ENCODE measurements around the gene CCDC38.
"Not testable (repeated sequence)": the region's sequence is repeated elsewhere in the genome, so short reads cannot be mapped to it uniquely, and the experiment has no call there.

The CCDC38 gene

GRCh38 chr12:95942524-95943329 lies at the start of gene CCDC38:
TSS of gene CCDC38 (minus strand) at chr12:95942614. CDS start at chr12:95936509, 6,105 bp downstream.
- peak; percentile 83 for DNase-seq

GRCh38 chr12:95990136-95990535 lies 47.7 kb upstream of the CCDC38 start:
- no peak for DNase-seq

GRCh38 chr12:95989504-95990123 lies 47.2 kb upstream of the CCDC38 start:
- no peak for DNase-seq

- DNase-seq, result no peak
These were observed 46.3 kb upstream of the CCDC38 start for GRCh38 chr12:95988506-95989275.

- no peak for DNase-seq
These were observed 44.5 kb upstream of the CCDC38 start for GRCh38 chr12:95986635-95987570.

GRCh38 chr12:95984682-95985081 lies 42.3 kb upstream of the CCDC38 start:
- no peak for DNase-seq

- no peak for DNase-seq
These were observed 40.2 kb upstream of the CCDC38 start for GRCh38 chr12:95982602-95983001.

- DNase-seq, result no peak
These were observed 38.0 kb upstream of the CCDC38 start for GRCh38 chr12:95980437-95980836.

- DNase-seq, result no peak
These were observed 36.4 kb upstream of the CCDC38 start for GRCh38 chr12:95978774-95979173.

GRCh38 chr12:95978351-95978750 lies 35.9 kb upstream of the CCDC38 start:
- DNase-seq, result no peak

GRCh38 chr12:95977764-95978305 lies 35.4 kb upstream of the CCDC38 start:
- DNase-seq, result no peak

GRCh38 chr12:95976416-95976832 lies 34.0 kb upstream of the CCDC38 start:
- DNase-seq, result no peak

GRCh38 chr12:95975491-95975890 lies 33.1 kb upstream of the CCDC38 start:
- no peak for DNase-seq

GRCh38 chr12:95974358-95974757 lies 31.9 kb upstream of the CCDC38 start:
- DNase-seq, result no peak

- DNase-seq, result no peak
These were observed 30.5 kb upstream of the CCDC38 start for GRCh38 chr12:95972832-95973456.

GRCh38 chr12:95970905-95971304 lies 28.5 kb upstream of the CCDC38 start:
- no peak for DNase-seq

GRCh38 chr12:95969116-95969515 lies 26.7 kb upstream of the CCDC38 start:
- DNase-seq, result not testable (repeated sequence)

- no peak for DNase-seq
These were observed 24.9 kb upstream of the CCDC38 start for GRCh38 chr12:95967301-95967700.

- DNase-seq, result no peak
These were observed 24.0 kb upstream of the CCDC38 start for GRCh38 chr12:95966287-95966870.

- no peak for DNase-seq
These were observed 20.7 kb upstream of the CCDC38 start for GRCh38 chr12:95963096-95963495.

GRCh38 chr12:95962222-95962621 lies 19.8 kb upstream of the CCDC38 start:
- no peak for DNase-seq

All from stimulated activated naive CD4-positive, alpha-beta T cell treated with Interleukin-2 at 50 U/mL for 16 hours (primary cell).